ENCODE data around the gene F10.

- TF ChIP-seq EZH2 (IDR thresholded peaks at IDR 0.05; ENCODE audit: low read length, unreplicated experiment) (no peak), CTCF (conservative IDR thresholded peaks at IDR 0.05; ENCODE audit: low read depth, low read length) (no peak), EZH2phosphoT487 (IDR thresholded peaks at IDR 0.05; ENCODE audit: borderline replicate concordance, low read length) (no peak)
Measured at GRCh38 chr13:113094410-113094800, 28.2 kb upstream of the F10 start.

All from PC-3 (cell line).